Panc1 (cell line): ENCODE results near the gene HOXA10. TPM values are rescaled to one million over a fixed set of nuclear protein-coding genes. Genes with fewer than 3 reads are reported as not detected.

ENCODE experiments used
- ATAC-seq: fragments of 200-7000 bp; cut with Tn5 transposase; 2 replicates; pipeline ENCODE4 v1.9.1; 2020; ENCODE audit warnings: mild to moderate bottlenecking, moderate library complexity
- BruUV-seq: library from RNA; stranded (reverse); fragments of 400-500 nt; replicated peaks from 2 replicates; lab custom pipeline; 2021; lab: Mats Ljungman, UMichigan
- CTCF ChIA-PET: fragments of 300-600 bp; sonication (Branson Sonifier 250); formaldehyde crosslinking; loops from one replicate; lab custom pipeline; 2022; ENCODE audit warnings: antibody characterized with exemption; lab: Charles Lee
- POLR2A ChIA-PET: fragments of 300-600 bp; sonication (Branson Sonifier 250); formaldehyde crosslinking; loops from one replicate; lab custom pipeline; 2022; ENCODE audit warnings: antibody characterized with exemption; lab: Charles Lee
- DNase-seq: peaks from one replicate; pipeline ENCODE4 v3.0.0-alpha.2; 2010; ENCODE audit warnings: low read depth, low spot score
- H3K27ac ChIP-seq: 2 replicates; pipeline ENCODE4 v1.5.1; 2011; ENCODE audit warnings: mild to moderate bottlenecking, low read length, inconsistent platforms
- H3K27me3 ChIP-seq: fragments of 200-500 bp; sonication (Bioruptor generic); 2 replicates; pipeline ENCODE4 v1.6.0; 2014; ENCODE audit warnings: low read length, inconsistent platforms; ENCODE audit not compliant: control insufficient read depth, insufficient read depth
- H3K36me3 ChIP-seq: fragments of 200-500 bp; sonication (Bioruptor generic); 2 replicates; pipeline ENCODE4 v1.5.1; 2014; ENCODE audit warnings: inconsistent platforms, mild to moderate bottlenecking, low read length, moderate library complexity; ENCODE audit not compliant: control insufficient read depth, insufficient read depth
- H3K4me1 ChIP-seq: 2 replicates; pipeline ENCODE4 v1.5.1; 2011; ENCODE audit warnings: inconsistent platforms, mild to moderate bottlenecking, low read length, moderate library complexity; ENCODE audit not compliant: control insufficient read depth, insufficient read depth
- H3K4me3 ChIP-seq, 2 experiments: 2 replicates each; pipeline ENCODE4 v1.5.1; 2011 to 2012; ENCODE audit warnings: low read depth in 2 of 2, low read length in 2 of 2, mild to moderate bottlenecking in 2 of 2, inconsistent platforms in 1 of 2, moderate library complexity in 1 of 2
- H3K9me3 ChIP-seq: fragments of 200-500 bp; sonication (Bioruptor generic); 2 replicates; pipeline ENCODE4 v1.5.1; 2014; ENCODE audit warnings: low read depth, mild to moderate bottlenecking, inconsistent platforms, low read length, moderate library complexity; ENCODE audit not compliant: control insufficient read depth, insufficient read depth
- POLR2AphosphoS5 ChIP-seq: IDR thresholded peaks from 2 replicates; pipeline ENCODE4 v1.6.1; 2012; ENCODE audit warnings: mild to moderate bottlenecking, low read depth, low read length, moderate library complexity
- SIN3A ChIP-seq: IDR thresholded peaks from 2 replicates; pipeline ENCODE4 v1.6.1; 2012; ENCODE audit warnings: low read depth, mild to moderate bottlenecking, low read length, moderate library complexity, borderline replicate concordance; ENCODE audit not compliant: insufficient read depth
- TCF7L2 ChIP-seq: IDR thresholded peaks from 2 replicates; pipeline ENCODE4 v1.6.1; 2011; ENCODE audit warnings: mild to moderate bottlenecking, low read depth, low read length, inconsistent platforms
- in situ Hi-C: cut with HindIII; loops from 2 replicates; pipeline ENCODE4 v1.10.0; 2016; ENCODE audit warnings: low sequenced_read_pairs, low pct_unique_long_range_greater_than_20kb
- intact Hi-C: fragments of 100-400 bp; cut with micrococcal nuclease; formaldehyde crosslinking; loops from one replicate; pipeline ENCODE4 v1.10.0; 2022; ENCODE audit not compliant: unreplicated experiment
- total RNA-seq: library from RNA; stranded (reverse); gene quantifications from one replicate; pipeline ENCODE4 v1.2.1, GENCODE V29; 2021; ENCODE audit not compliant: unreplicated experiment
- TF ChIP-seq, protein P1 (sequence below), 2 experiments: IDR thresholded peaks; 2 replicates each; pipeline ENCODE4 v1.6.1; 2011 to 2012; ENCODE audit warnings: low read depth in 2 of 2, control low read depth in 1 of 2, low read length in 1 of 2, mild to moderate bottlenecking in 1 of 2, moderate library complexity in 1 of 2; ENCODE audit not compliant: insufficient read depth in 1 of 2
- TF ChIP-seq, protein P2 (sequence below): fragments of 450-650 bp; IDR thresholded peaks from 2 replicates; pipeline ENCODE4 v1.5.1; 2017; ENCODE audit warnings: mild to moderate bottlenecking

The HOXA10 gene
- total RNA-seq, 1 experiment from 2014 or later: 0.41 TPM

DNA sequence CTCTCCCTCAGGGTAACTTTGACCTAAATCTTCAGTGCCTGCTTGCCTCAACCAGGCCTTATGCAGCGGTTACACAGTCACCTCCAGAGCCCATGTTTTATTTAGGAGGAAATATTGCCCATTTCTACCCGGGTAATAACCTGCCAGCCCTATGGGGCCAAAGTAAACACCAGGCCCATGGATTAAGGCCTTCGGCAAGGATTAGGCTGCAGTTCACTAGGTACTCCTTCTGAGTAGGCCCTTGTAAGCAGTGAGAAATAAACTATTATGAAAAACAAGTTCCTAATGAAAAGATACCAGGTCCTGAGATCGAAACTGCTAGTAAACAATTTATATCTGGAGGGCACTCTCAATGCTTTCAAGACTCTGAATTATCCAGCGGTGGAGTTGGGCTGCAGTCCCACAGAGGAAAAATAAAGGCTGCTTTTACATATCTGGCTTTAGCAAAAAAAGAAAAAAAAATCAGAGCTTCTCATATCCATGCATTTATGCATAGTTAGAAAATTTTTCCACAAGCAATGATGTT, 3.7 kb upstream of the HOXA10 start:
- no peaks in the 10 kb centered on the region for H3K9me3 ChIP-seq
- BruUV-seq: no TSS peak
- POLR2A ChIA-PET: interaction anchor here (0.7 kb wide), 1 partner anchor 751 kb away, joined by 3 read pairs; no protein-coding TSS in a partner anchor
- intact Hi-C loops: no loop called here
- no peak for ATAC-seq
- H3K36me3 ChIP-seq: no peaks in the 10 kb centered on the region
- no peak for DNase-seq
- CTCF ChIA-PET: no interaction called here
- H3K27me3 ChIP-seq: no peaks in the 10 kb centered on the region
- no peak overlapping the region for H3K27ac ChIP-seq
- in situ Hi-C loops: no loop called here
- peaks cover 11% of the 10 kb centered on the region; the same call in 1 of the 2 replicates for H3K4me1 ChIP-seq
- TF ChIP-seq SIN3A: no peak
- TF ChIP-seq, protein P1, sequence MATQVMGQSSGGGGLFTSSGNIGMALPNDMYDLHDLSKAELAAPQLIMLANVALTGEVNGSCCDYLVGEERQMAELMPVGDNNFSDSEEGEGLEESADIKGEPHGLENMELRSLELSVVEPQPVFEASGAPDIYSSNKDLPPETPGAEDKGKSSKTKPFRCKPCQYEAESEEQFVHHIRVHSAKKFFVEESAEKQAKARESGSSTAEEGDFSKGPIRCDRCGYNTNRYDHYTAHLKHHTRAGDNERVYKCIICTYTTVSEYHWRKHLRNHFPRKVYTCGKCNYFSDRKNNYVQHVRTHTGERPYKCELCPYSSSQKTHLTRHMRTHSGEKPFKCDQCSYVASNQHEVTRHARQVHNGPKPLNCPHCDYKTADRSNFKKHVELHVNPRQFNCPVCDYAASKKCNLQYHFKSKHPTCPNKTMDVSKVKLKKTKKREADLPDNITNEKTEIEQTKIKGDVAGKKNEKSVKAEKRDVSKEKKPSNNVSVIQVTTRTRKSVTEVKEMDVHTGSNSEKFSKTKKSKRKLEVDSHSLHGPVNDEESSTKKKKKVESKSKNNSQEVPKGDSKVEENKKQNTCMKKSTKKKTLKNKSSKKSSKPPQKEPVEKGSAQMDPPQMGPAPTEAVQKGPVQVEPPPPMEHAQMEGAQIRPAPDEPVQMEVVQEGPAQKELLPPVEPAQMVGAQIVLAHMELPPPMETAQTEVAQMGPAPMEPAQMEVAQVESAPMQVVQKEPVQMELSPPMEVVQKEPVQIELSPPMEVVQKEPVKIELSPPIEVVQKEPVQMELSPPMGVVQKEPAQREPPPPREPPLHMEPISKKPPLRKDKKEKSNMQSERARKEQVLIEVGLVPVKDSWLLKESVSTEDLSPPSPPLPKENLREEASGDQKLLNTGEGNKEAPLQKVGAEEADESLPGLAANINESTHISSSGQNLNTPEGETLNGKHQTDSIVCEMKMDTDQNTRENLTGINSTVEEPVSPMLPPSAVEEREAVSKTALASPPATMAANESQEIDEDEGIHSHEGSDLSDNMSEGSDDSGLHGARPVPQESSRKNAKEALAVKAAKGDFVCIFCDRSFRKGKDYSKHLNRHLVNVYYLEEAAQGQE (IDR thresholded peaks at IDR 0.05; ENCODE audit: insufficient read depth in 1 of 2, low read depth in 2 of 2, low read length in 1 of 2): no peak
- no peak for TF ChIP-seq POLR2AphosphoS5
- no peak for TF ChIP-seq TCF7L2
- TF ChIP-seq, protein P2, sequence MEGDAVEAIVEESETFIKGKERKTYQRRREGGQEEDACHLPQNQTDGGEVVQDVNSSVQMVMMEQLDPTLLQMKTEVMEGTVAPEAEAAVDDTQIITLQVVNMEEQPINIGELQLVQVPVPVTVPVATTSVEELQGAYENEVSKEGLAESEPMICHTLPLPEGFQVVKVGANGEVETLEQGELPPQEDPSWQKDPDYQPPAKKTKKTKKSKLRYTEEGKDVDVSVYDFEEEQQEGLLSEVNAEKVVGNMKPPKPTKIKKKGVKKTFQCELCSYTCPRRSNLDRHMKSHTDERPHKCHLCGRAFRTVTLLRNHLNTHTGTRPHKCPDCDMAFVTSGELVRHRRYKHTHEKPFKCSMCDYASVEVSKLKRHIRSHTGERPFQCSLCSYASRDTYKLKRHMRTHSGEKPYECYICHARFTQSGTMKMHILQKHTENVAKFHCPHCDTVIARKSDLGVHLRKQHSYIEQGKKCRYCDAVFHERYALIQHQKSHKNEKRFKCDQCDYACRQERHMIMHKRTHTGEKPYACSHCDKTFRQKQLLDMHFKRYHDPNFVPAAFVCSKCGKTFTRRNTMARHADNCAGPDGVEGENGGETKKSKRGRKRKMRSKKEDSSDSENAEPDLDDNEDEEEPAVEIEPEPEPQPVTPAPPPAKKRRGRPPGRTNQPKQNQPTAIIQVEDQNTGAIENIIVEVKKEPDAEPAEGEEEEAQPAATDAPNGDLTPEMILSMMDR: no peak
- no peak overlapping the region for H3K4me3 ChIP-seq

DNA sequence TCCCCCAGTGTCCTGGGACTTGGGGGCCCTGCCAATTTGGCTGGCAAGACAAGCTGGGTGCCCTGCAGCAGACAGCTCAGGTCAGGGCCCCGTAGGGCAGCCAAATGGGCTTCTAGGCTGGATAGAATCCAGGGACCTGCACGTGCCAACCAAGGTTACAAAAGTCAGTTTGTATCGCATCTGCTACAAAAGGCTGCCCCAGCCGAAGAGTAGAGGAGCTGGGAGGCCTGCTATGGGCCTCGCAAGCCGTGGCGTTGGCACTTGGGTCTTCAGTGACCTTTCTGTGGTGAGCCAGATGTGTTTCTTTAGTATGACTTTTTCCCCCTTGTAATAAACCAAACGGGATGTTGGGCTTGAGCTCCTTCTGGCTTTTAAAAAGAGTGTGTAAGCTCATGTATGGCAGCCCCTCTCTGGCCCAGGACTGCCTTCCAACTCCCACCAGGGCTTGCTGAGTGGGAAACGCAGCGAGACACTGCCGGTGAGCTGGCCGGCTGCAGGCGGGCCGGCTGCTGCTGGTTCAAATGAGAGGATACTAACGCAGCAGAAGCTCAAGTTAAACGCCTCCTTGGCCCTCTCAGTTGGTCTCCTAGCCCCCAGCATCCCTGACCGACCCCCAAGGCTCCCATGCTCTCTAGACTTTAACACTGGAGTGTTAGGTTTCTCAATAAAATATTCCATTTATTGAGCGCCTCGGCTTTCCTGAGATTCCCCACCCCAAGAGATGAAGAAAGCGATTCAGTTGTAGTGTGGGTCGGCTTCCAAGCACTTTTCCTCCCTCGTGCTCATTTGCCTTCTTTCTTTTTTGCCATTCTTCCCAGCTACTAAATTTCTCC, 3.1 kb upstream of the HOXA10 start:
- in situ Hi-C loops (no loop called here), intact Hi-C loops (no loop called here)
- Histone ChIP-seq H3K36me3 (no peaks in the 10 kb centered on the region), H3K4me1 (peaks cover 11% of the 10 kb centered on the region; the same call in 1 of the 2 replicates), H3K27ac (no peak overlapping the region), H3K27me3 (no peaks in the 10 kb centered on the region), H3K4me3 (no peak overlapping the region), H3K9me3 (no peaks in the 10 kb centered on the region)
- ChIA-PET POLR2A (no interaction called here), CTCF (no interaction called here)
- no peak for DNase-seq
- TF ChIP-seq, protein P1 (IDR thresholded peaks at IDR 0.05; ENCODE audit: insufficient read depth in 1 of 2, low read depth in 2 of 2, low read length in 1 of 2): no peak
- no peak for TF ChIP-seq TCF7L2
- TF ChIP-seq, protein P2: no peak
- TF ChIP-seq POLR2AphosphoS5: no peak
- TF ChIP-seq SIN3A: no peak
- ATAC-seq: no peak
- BruUV-seq: no TSS peak
